K562 (cell line): ENCODE data around the gene PLEKHN1. TPM values are rescaled to one million over a fixed set of nuclear protein-coding genes. Genes with fewer than 3 reads are reported as not detected.

ENCODE experiments used
- BCLAF1 ChIP-seq, 2 experiments: fragments of 450-650 bp in 1 of 2; IDR thresholded peaks; 2 replicates each; pipeline ENCODE4 v1.6.1; 2011 to 2017; ENCODE audit warnings: low read depth in 2 of 2, antibody characterized with exemption in 1 of 2, borderline replicate concordance in 1 of 2, low read length in 1 of 2, mild to moderate bottlenecking in 1 of 2, mixed read lengths in 1 of 2; ENCODE audit not compliant: control insufficient read depth in 1 of 2
- CTCFL ChIP-seq: IDR thresholded peaks from 2 replicates; pipeline ENCODE4 v1.6.1; 2011; ENCODE audit warnings: borderline replicate concordance, low read depth, mild to moderate bottlenecking, moderate library complexity, low read length; ENCODE audit not compliant: insufficient read depth, poor library complexity, severe bottlenecking
- E2F1 ChIP-seq: sonication (generic); formaldehyde crosslinking; IDR thresholded peaks from 2 replicates; pipeline ENCODE4 v1.8.1; 2023; ENCODE audit warnings: mild to moderate bottlenecking, missing genetic modification reagents, moderate library complexity
- HMGXB4 ChIP-seq: sonication (generic); formaldehyde crosslinking; IDR thresholded peaks from 2 replicates; pipeline ENCODE4 v1.8.1; 2023; ENCODE audit warnings: mild to moderate bottlenecking, missing genetic modification reagents
- MLLT1 ChIP-seq, 2 experiments: fragments of 450-650 bp; IDR thresholded peaks; 2 replicates each; pipeline ENCODE4 v1.6.1; 2016
- MTA1 ChIP-seq: fragments of 450-650 bp; IDR thresholded peaks from 2 replicates; pipeline ENCODE4 v1.6.1; 2017; ENCODE audit warnings: borderline replicate concordance
- MXI1 ChIP-seq: IDR thresholded peaks from 2 replicates; pipeline ENCODE4 v1.6.1; 2011; ENCODE audit warnings: low read depth, mild to moderate bottlenecking, improper control_type of control experiment, low read length
- POLR2A ChIP-seq: fragments of 450-650 bp; conservative IDR thresholded peaks from 2 replicates; pipeline ENCODE4 v1.6.1; 2016
- SIX5 ChIP-seq, 2 experiments: IDR thresholded peaks; 2 replicates each; pipeline ENCODE4 v1.6.1; 2011; ENCODE audit warnings: low read length in 2 of 2, borderline replicate concordance in 1 of 2, low read depth in 1 of 2, mild to moderate bottlenecking in 1 of 2, moderate library complexity in 1 of 2; ENCODE audit not compliant: insufficient read depth in 1 of 2
- TEAD2 ChIP-seq: fragments of 450-650 bp; IDR thresholded peaks from 2 replicates; pipeline ENCODE4 v1.6.1; 2016; ENCODE audit warnings: missing genetic modification characterization, control low read depth, missing compliant biosample characterization
- ZBED1 ChIP-seq: IDR thresholded peaks from 2 replicates; pipeline ENCODE4 v1.6.1; 2014
- ZBTB12 ChIP-seq: fragments of 250-450 bp; sonication (Bioruptor Pico); IDR thresholded peaks from 2 replicates; pipeline ENCODE4 v1.4.0; 2020
- ZKSCAN1 ChIP-seq: fragments of 150-350 bp; IDR thresholded peaks from 2 replicates; pipeline ENCODE4 v1.6.1; 2016; ENCODE audit warnings: low read depth, low read length
- ZNF140 ChIP-seq: fragments of 250-450 bp; sonication (Bioruptor Pico); IDR thresholded peaks from 2 replicates; pipeline ENCODE4 v1.8.0; 2021; ENCODE audit warnings: moderate library complexity, mild to moderate bottlenecking, inconsistent platforms
- polyA plus RNA-seq, 8 experiments: library from polyadenylated mRNA; depleted of rRNA in 4 of 8; stranded (reverse) in 5 of 8; unstranded in 3 of 8; fragments of >200 nt; fragmentation: Nextera tagmentation in 2 of 8; fragmentation: Illumina TruSeq in 1 of 8; extraction: Ambion mirVana in 2 of 8; extraction: Trizol in 1 of 8; gene quantifications; 2 replicates each; pipeline versions ENCODE4 v1.2.1 to v1.2.3, GENCODE V29; 2011 to 2014; ENCODE audit warnings: inconsistent platforms in 1 of 8, missing spikeins in 1 of 8
- total RNA-seq, 7 experiments: library from RNA; depleted of rRNA in 6 of 7; stranded (reverse); fragments of >200 nt in 6 of 7; fragmentation: Illumina TruSeq in 2 of 7; extraction: Trizol in 2 of 7; gene quantifications; 2 replicates each; pipeline versions ENCODE4 v1.2.1 to v1.2.3, GENCODE V29; 2011 to 2021; ENCODE audit warnings: low replicate concordance in 1 of 7

Gene PLEKHN1
- total and polyA plus RNA-seq, 9 of the 15 experiments (the other 6 are each of a cell fraction or from before 2014, with no cell fraction given) = 0.07 to 1.5 (median 0.13) TPM; not detected in 2

GRCh38 chr1:1013105-1013921 is 47.0 kb downstream of the PLEKHN1 start, which contains the start of gene ISG15 (continued):
- no peak for TF ChIP-seq BCLAF1 (IDR thresholded peaks at IDR 0.05; ENCODE audit: borderline replicate concordance in 1 of 2, control insufficient read depth in 1 of 2, low read depth in 2 of 2, low read length in 1 of 2)
- TF ChIP-seq ZBTB12 (CRISPR knock-in tag) = 0 out of 2 replicates have a peak, but pooled peaks have one; percentile 58
- peak; percentile 67; the same call in 1 of the 2 replicates for TF ChIP-seq TEAD2
- TF ChIP-seq SIX5 (IDR thresholded peaks at IDR 0.05; ENCODE audit: borderline replicate concordance in 1 of 2, insufficient read depth in 1 of 2, low read depth in 1 of 2, low read length in 2 of 2) = no peak
- TF ChIP-seq POLR2A = peak; percentile 80
- no peak for TF ChIP-seq ZKSCAN1
- no peak for TF ChIP-seq CTCFL
- TF ChIP-seq MTA1 = 0 out of 2 replicates have a peak, but pooled peaks have one; percentile 9
- TF ChIP-seq MLLT1 (IDR thresholded peaks at IDR 0.05) = no peak; a peak in 1 of 4 replicates
- 0 out of 2 replicates have a peak, but pooled peaks have one; percentile 36 for TF ChIP-seq HMGXB4
- TF ChIP-seq ZBED1 = no peak
- peak; percentile 93 for TF ChIP-seq MXI1
- TF ChIP-seq ZNF140 (CRISPR knock-in tag) = no peak
- TF ChIP-seq E2F1 = no peak
